Measurements from ENCODE around the gene NUP214.
"Not testable (repeated sequence)": the region's sequence is repeated elsewhere in the genome, so short reads cannot be mapped to it uniquely, and the experiment has no call there.

The NUP214 gene

GRCh38 chr9:131226226-131226625, 100.8 kb downstream of the NUP214 start:
- H3K27ac ChIP-seq, result no peak overlapping the region
- no peak for DNase-seq (ENCODE audit: low read depth, low spot score)

GRCh38 chr9:131227112-131227958, 101.9 kb downstream of the NUP214 start:
- no peak overlapping the region for H3K27ac ChIP-seq
- DNase-seq (ENCODE audit: low read depth, low spot score), result no peak

- DNase-seq (ENCODE audit: low read depth, low spot score), result no peak
- no peak overlapping the region for H3K27ac ChIP-seq
Measured at GRCh38 chr9:131227959-131228460, 102.6 kb downstream of the NUP214 start.

- no peak for DNase-seq (ENCODE audit: low read depth, low spot score)
- no peak overlapping the region for H3K27ac ChIP-seq
Measured at GRCh38 chr9:131228988-131229387, 103.6 kb downstream of the NUP214 start.

- H3K27ac ChIP-seq, result no peak overlapping the region
- no peak for DNase-seq (ENCODE audit: low read depth, low spot score)
Measured at GRCh38 chr9:131233556-131233955, 108.2 kb downstream of the NUP214 start.

GRCh38 chr9:131233995-131234394, 108.6 kb downstream of the NUP214 start:
- DNase-seq (ENCODE audit: low read depth, low spot score), result no peak
- no peak overlapping the region for H3K27ac ChIP-seq

- DNase-seq (ENCODE audit: low read depth, low spot score), result no peak
- no peak overlapping the region for H3K27ac ChIP-seq
Measured at GRCh38 chr9:131234799-131235479, 109.6 kb downstream of the NUP214 start.

- DNase-seq (ENCODE audit: low read depth, low spot score), result no peak
- H3K27ac ChIP-seq, result no peak overlapping the region
Measured at GRCh38 chr9:131235480-131235851, 110.1 kb downstream of the NUP214 start.

- H3K27ac ChIP-seq, result no peak overlapping the region
- DNase-seq (ENCODE audit: low read depth, low spot score), result no peak
Measured at GRCh38 chr9:131236161-131236560, 110.8 kb downstream of the NUP214 start.

GRCh38 chr9:131236761-131237160, 111.4 kb downstream of the NUP214 start:
- H3K27ac ChIP-seq, result no peak overlapping the region
- DNase-seq (ENCODE audit: low read depth, low spot score), result no peak

GRCh38 chr9:131237291-131237690, 111.9 kb downstream of the NUP214 start:
- peak overlapping the region; percentile 43 for H3K27ac ChIP-seq
- DNase-seq (ENCODE audit: low read depth, low spot score), result no peak

- H3K27ac ChIP-seq, result peak overlapping the region; percentile 43
- DNase-seq (ENCODE audit: low read depth, low spot score), result peak; percentile 3
Measured at GRCh38 chr9:131237931-131238401, 112.6 kb downstream of the NUP214 start.

- DNase-seq (ENCODE audit: low read depth, low spot score), result no peak
- peak overlapping the region; percentile 43 for H3K27ac ChIP-seq
Measured at GRCh38 chr9:131238402-131239021, 113.1 kb downstream of the NUP214 start.

GRCh38 chr9:131239161-131239975, 114.0 kb downstream of the NUP214 start:
- no peak overlapping the region for H3K27ac ChIP-seq
- no peak for DNase-seq (ENCODE audit: low read depth, low spot score)

- no peak for DNase-seq (ENCODE audit: low read depth, low spot score)
- H3K27ac ChIP-seq, result no peak overlapping the region
Measured at GRCh38 chr9:131240047-131240921, 114.9 kb downstream of the NUP214 start.

GRCh38 chr9:131244331-131244730, 118.9 kb downstream of the NUP214 start:
- not testable (repeated sequence) for DNase-seq (ENCODE audit: low read depth, low spot score); H3K27ac ChIP-seq

GRCh38 chr9:131246618-131247017, 121.2 kb downstream of the NUP214 start:
- no peak for DNase-seq (ENCODE audit: low read depth, low spot score)
- H3K27ac ChIP-seq, result no peak overlapping the region

GRCh38 chr9:131252120-131252519, 126.7 kb downstream of the NUP214 start:
- DNase-seq (ENCODE audit: low read depth, low spot score), result no peak
- H3K27ac ChIP-seq, result no peak overlapping the region

GRCh38 chr9:131253891-131254491, 128.6 kb downstream of the NUP214 start:
- no peak for DNase-seq (ENCODE audit: low read depth, low spot score)
- H3K27ac ChIP-seq, result no peak overlapping the region

All from epithelial cell of prostate (primary cell).